ENCODE results near the gene HOXA3.

The HOXA3 gene

GRCh38 chr7:27100694-27101170 lies 51.7 kb downstream of the HOXA3 start:
- no peak for DNase-seq
- ChIA-PET CTCF (interaction anchor here (1.0 to 1.1 kb wide), 2 partner anchors 63 to 418 kb away, joined by 3 read pairs; no protein-coding TSS in a partner anchor), POLR2A (no interaction called here)
- Histone ChIP-seq H3K27me3 (replicated peaks in 2 of 5; ENCODE audit: control insufficient read depth in 4 of 5, insufficient read depth in 5 of 5, low read length in 4 of 5) (peaks cover 15 to 98% (median 47%) of the 10 kb centered on the region in 5 experiments), H3K4me3 (ENCODE audit: control insufficient read depth in 1 of 7, extremely low read depth in 1 of 7, insufficient read depth in 4 of 7, low read depth in 2 of 7, low read length in 6 of 7) (no peak overlapping the region), H3K9me3 (ENCODE audit: control extremely low read depth in 1 of 5, control insufficient read depth in 4 of 5, insufficient read depth in 2 of 5, low read depth in 1 of 5, low read length in 4 of 5) (no peaks in the 10 kb centered on the region), H3K36me3 (ENCODE audit: control insufficient read depth in 4 of 4, insufficient read depth in 4 of 4, low read length in 3 of 4) (peaks cover 0 to 10% (median 1%) of the 10 kb centered on the region in 4 experiments), H3K4me1 (ENCODE audit: control extremely low read depth in 1 of 4, control insufficient read depth in 4 of 4, insufficient read depth in 4 of 4, low read length in 3 of 4) (peaks cover 2 to 48% (median 39%) of the 10 kb centered on the region in 4 experiments), H3K27ac (ENCODE audit: insufficient read depth in 1 of 2, low read depth in 1 of 2, low read length in 2 of 2, poor library complexity in 1 of 2, severe bottlenecking in 2 of 2) (no peak overlapping the region)
- 98% methylated on average over 8 of the region's 8 CpGs for WGBS (ENCODE audit: insufficient coverage)

DNA sequence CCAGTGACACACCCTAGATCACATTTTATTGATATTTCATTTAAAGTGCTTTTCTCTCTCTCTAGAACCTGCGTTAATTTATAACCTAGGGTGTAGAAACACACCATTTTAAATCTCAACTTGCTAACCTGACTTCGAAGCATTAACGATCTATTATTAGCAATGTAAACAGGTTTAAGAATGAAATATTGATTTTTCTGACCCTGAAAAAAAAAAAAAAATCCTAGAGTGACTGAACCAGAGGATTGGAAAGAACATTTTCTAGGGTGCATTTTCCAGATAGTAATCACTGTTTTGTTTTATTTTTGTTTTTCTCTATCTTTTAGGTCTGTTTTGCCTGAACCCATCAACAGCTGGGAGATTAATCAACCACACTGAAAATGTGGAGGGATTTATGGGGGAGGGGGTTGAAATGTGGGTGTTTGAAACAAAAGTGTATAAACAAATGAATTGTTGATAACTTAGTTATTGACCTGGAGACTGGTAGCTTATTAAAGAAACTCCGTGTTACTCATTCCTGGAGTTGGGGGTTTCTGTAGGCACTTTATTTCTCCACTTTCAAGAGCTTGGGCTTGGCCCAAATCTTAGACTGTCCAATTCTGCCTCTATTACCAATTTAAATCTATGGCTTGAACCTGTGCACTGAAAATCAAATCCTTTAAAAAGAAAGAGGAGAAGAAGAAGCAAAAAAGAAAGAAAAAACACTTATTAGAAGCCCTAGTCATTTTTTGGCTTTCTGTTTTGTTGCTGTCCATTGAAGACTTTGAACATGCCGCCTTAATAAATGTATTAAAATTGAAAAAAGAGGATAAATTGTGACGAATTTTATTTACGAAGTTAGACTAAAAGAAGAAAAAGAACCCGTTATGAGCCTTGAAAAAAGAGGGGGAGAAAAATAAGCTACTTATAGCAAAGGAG lies 52.7 kb downstream of the HOXA3 start:
- Histone ChIP-seq H3K36me3 (ENCODE audit: control insufficient read depth in 4 of 4, insufficient read depth in 4 of 4, low read length in 3 of 4) (peaks cover 0 to 8% (median 1%) of the 10 kb centered on the region in 4 experiments), H3K27me3 (replicated peaks in 2 of 5; ENCODE audit: control insufficient read depth in 4 of 5, insufficient read depth in 5 of 5, low read length in 4 of 5) (peaks cover 15 to 98% (median 52%) of the 10 kb centered on the region in 5 experiments), H3K4me3 (ENCODE audit: control insufficient read depth in 1 of 7, extremely low read depth in 1 of 7, insufficient read depth in 4 of 7, low read depth in 2 of 7, low read length in 6 of 7) (no peak overlapping the region), H3K27ac (ENCODE audit: insufficient read depth in 1 of 2, low read depth in 1 of 2, low read length in 2 of 2, poor library complexity in 1 of 2, severe bottlenecking in 2 of 2) (no peak overlapping the region), H3K4me1 (ENCODE audit: control extremely low read depth in 1 of 4, control insufficient read depth in 4 of 4, insufficient read depth in 4 of 4, low read length in 3 of 4) (peaks cover 2 to 55% (median 46%) of the 10 kb centered on the region in 4 experiments), H3K9me3 (ENCODE audit: control extremely low read depth in 1 of 5, control insufficient read depth in 4 of 5, insufficient read depth in 2 of 5, low read depth in 1 of 5, low read length in 4 of 5) (no peaks in the 10 kb centered on the region)
- CTCF ChIA-PET: interaction anchor here (0.7 to 3.8 kb wide), 7 partner anchors 46 to 734 kb away, joined by 3 to 24 read pairs (median 3); partner anchors contain the start of gene HOXA3
- POLR2A ChIA-PET: no interaction called here
- WGBS (ENCODE audit: insufficient coverage): no CpG with 5 or more reads among the region's 8 CpGs
- no peak for DNase-seq

GRCh38 chr7:27098578-27099451 lies 53.6 kb downstream of the HOXA3 start:
- Histone ChIP-seq H3K9me3 (ENCODE audit: control extremely low read depth in 1 of 5, control insufficient read depth in 4 of 5, insufficient read depth in 2 of 5, low read depth in 1 of 5, low read length in 4 of 5) (no peaks in the 10 kb centered on the region), H3K4me3 (ENCODE audit: control insufficient read depth in 1 of 7, extremely low read depth in 1 of 7, insufficient read depth in 4 of 7, low read depth in 2 of 7, low read length in 6 of 7) (peak overlapping the region in 5 of 7 experiments; percentile 0 to 44 (median 19)), H3K27me3 (replicated peaks in 2 of 5; ENCODE audit: control insufficient read depth in 4 of 5, insufficient read depth in 5 of 5, low read length in 4 of 5) (peaks cover 16 to 98% (median 54%) of the 10 kb centered on the region in 5 experiments), H3K27ac (ENCODE audit: insufficient read depth in 1 of 2, low read depth in 1 of 2, low read length in 2 of 2, poor library complexity in 1 of 2, severe bottlenecking in 2 of 2) (no peak overlapping the region), H3K4me1 (ENCODE audit: control extremely low read depth in 1 of 4, control insufficient read depth in 4 of 4, insufficient read depth in 4 of 4, low read length in 3 of 4) (peaks cover 2 to 55% (median 48%) of the 10 kb centered on the region in 4 experiments), H3K36me3 (ENCODE audit: control insufficient read depth in 4 of 4, insufficient read depth in 4 of 4, low read length in 3 of 4) (peaks cover 0 to 8% (median 1%) of the 10 kb centered on the region in 4 experiments)
- CTCF ChIA-PET: interaction anchor here (0.7 to 3.8 kb wide), 11 partner anchors 10 to 734 kb away, joined by 3 to 24 read pairs (median 3); partner anchors contain the start of gene HOXA3
- 14% methylated on average over 20 of the region's 38 CpGs for WGBS (ENCODE audit: insufficient coverage)
- DNase-seq: peak in 1 of 3 donors; percentile 55
- POLR2A ChIA-PET: interaction anchor here (0.7 kb wide), 1 partner anchor 410 kb away, joined by 3 read pairs; no protein-coding TSS in a partner anchor

GRCh38 chr7:27097686-27098577 lies 54.5 kb downstream of the HOXA3 start:
- WGBS (ENCODE audit: insufficient coverage): 24% methylated on average over 24 of the region's 35 CpGs
- Histone ChIP-seq H3K27ac (ENCODE audit: insufficient read depth in 1 of 2, low read depth in 1 of 2, low read length in 2 of 2, poor library complexity in 1 of 2, severe bottlenecking in 2 of 2) (no peak overlapping the region), H3K4me3 (ENCODE audit: control insufficient read depth in 1 of 7, extremely low read depth in 1 of 7, insufficient read depth in 4 of 7, low read depth in 2 of 7, low read length in 6 of 7) (peak overlapping the region in 3 of 7 experiments; percentile 17 to 68 (median 34)), H3K36me3 (ENCODE audit: control insufficient read depth in 4 of 4, insufficient read depth in 4 of 4, low read length in 3 of 4) (peaks cover 0 to 8% (median 1%) of the 10 kb centered on the region in 4 experiments), H3K4me1 (ENCODE audit: control extremely low read depth in 1 of 4, control insufficient read depth in 4 of 4, insufficient read depth in 4 of 4, low read length in 3 of 4) (peaks cover 2 to 51% (median 44%) of the 10 kb centered on the region in 4 experiments), H3K9me3 (ENCODE audit: control extremely low read depth in 1 of 5, control insufficient read depth in 4 of 5, insufficient read depth in 2 of 5, low read depth in 1 of 5, low read length in 4 of 5) (no peaks in the 10 kb centered on the region), H3K27me3 (replicated peaks in 2 of 5; ENCODE audit: control insufficient read depth in 4 of 5, insufficient read depth in 5 of 5, low read length in 4 of 5) (peaks cover 24 to 98% (median 49%) of the 10 kb centered on the region in 5 experiments)
- POLR2A ChIA-PET: interaction anchor here (0.7 kb wide), 1 partner anchor 409 kb away, joined by 3 read pairs; no protein-coding TSS in a partner anchor
- DNase-seq: no peak
- CTCF ChIA-PET: interaction anchor here (0.7 to 3.8 kb wide), 13 partner anchors 11 to 415 kb away, joined by 3 to 24 read pairs (median 3); partner anchors contain the start of gene HOXA3

GRCh38 chr7:27096768-27097514 lies 55.4 kb downstream of the HOXA3 start:
- 0% methylated on average over 19 of the region's 41 CpGs for WGBS (ENCODE audit: insufficient coverage)
- peak in 2 of 3 donors; percentile 62 to 63 for DNase-seq
- peaks cover 2 to 44% (median 38%) of the 10 kb centered on the region in 4 experiments for H3K4me1 ChIP-seq (ENCODE audit: control extremely low read depth in 1 of 4, control insufficient read depth in 4 of 4, insufficient read depth in 4 of 4, low read length in 3 of 4)
- peak overlapping the region; percentile 57 to 82 (median 77) for H3K4me3 ChIP-seq (ENCODE audit: control insufficient read depth in 1 of 7, extremely low read depth in 1 of 7, insufficient read depth in 4 of 7, low read depth in 2 of 7, low read length in 6 of 7)
- peaks cover 0 to 8% (median 1%) of the 10 kb centered on the region in 4 experiments for H3K36me3 ChIP-seq (ENCODE audit: control insufficient read depth in 4 of 4, insufficient read depth in 4 of 4, low read length in 3 of 4)
- H3K27me3 ChIP-seq (replicated peaks in 2 of 5; ENCODE audit: control insufficient read depth in 4 of 5, insufficient read depth in 5 of 5, low read length in 4 of 5): peaks cover 26 to 98% (median 51%) of the 10 kb centered on the region in 5 experiments
- POLR2A ChIA-PET: no interaction called here
- H3K27ac ChIP-seq (ENCODE audit: insufficient read depth in 1 of 2, low read depth in 1 of 2, low read length in 2 of 2, poor library complexity in 1 of 2, severe bottlenecking in 2 of 2): no peak overlapping the region
- CTCF ChIA-PET: interaction anchor here (0.7 to 3.8 kb wide), 11 partner anchors 31 to 415 kb away, joined by 3 to 24 read pairs (median 4); partner anchors contain the start of genes HOXA3, HOXA5 and HOXA7
- no peaks in the 10 kb centered on the region for H3K9me3 ChIP-seq (ENCODE audit: control extremely low read depth in 1 of 5, control insufficient read depth in 4 of 5, insufficient read depth in 2 of 5, low read depth in 1 of 5, low read length in 4 of 5)

Measured in common myeloid progenitor, CD34-positive (primary cell).